ENCODE measurements around the gene DNAJC6.

DNAJC6 gene

DNA sequence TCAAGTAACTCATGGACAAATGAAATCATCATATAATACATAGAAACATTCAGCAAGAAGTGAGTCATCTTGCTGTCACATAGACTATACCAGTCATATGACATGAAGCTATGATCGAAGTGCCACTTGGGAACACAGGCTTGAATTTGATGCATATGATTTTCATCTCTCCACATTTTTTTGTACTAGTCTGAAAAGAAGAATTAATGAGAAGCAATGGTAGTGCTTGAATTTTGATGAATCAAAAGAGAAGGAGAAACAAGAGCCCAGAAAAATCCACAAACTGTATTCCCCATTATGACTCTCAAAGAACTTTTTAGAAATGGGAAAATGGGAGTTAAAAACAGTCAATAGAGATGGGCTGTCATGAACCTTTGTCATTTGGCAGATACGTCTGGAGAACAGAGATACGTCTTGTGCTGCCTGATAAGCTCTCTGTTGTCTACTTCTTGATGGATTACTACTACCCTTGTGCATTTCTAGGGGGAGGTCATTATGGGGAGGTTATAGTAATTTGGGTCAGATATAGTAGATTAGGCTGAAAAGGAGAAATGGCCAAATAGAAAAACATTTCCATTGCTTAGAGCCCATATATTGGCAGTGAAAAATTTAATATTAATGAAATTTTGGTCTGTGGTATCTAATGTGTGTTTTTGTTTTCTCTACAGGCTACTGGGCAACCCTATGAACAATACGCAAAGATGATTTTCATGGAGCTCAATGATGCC, 103.1 kb downstream of the DNAJC6 start:
- Histone ChIP-seq H3K27ac (no peak overlapping the region), H3K9me3 (ENCODE audit: severe bottlenecking) (no peaks in the 10 kb centered on the region), H3K27me3 (ENCODE audit: insufficient read depth, low read depth, severe bottlenecking) (no peaks in the 10 kb centered on the region), H3K36me3 (peaks cover 3% of the 10 kb centered on the region; the same call in 1 of the 2 replicates), H3K4me3 (ENCODE audit: low read depth, low read length) (no peak overlapping the region)
- DNase-seq = no peak
- TF ChIP-seq, protein P1, sequence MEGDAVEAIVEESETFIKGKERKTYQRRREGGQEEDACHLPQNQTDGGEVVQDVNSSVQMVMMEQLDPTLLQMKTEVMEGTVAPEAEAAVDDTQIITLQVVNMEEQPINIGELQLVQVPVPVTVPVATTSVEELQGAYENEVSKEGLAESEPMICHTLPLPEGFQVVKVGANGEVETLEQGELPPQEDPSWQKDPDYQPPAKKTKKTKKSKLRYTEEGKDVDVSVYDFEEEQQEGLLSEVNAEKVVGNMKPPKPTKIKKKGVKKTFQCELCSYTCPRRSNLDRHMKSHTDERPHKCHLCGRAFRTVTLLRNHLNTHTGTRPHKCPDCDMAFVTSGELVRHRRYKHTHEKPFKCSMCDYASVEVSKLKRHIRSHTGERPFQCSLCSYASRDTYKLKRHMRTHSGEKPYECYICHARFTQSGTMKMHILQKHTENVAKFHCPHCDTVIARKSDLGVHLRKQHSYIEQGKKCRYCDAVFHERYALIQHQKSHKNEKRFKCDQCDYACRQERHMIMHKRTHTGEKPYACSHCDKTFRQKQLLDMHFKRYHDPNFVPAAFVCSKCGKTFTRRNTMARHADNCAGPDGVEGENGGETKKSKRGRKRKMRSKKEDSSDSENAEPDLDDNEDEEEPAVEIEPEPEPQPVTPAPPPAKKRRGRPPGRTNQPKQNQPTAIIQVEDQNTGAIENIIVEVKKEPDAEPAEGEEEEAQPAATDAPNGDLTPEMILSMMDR (IDR thresholded peaks at IDR 0.05; ENCODE audit: low read depth, low read length) = no peak

GRCh38 chr1:65412984-65413375, 103.6 kb downstream of the DNAJC6 start:
- H3K27me3 ChIP-seq (ENCODE audit: insufficient read depth, low read depth, severe bottlenecking) = no peaks in the 10 kb centered on the region
- no peak for DNase-seq
- TF ChIP-seq, protein P1 (IDR thresholded peaks at IDR 0.05; ENCODE audit: low read depth, low read length) = no peak
- H3K9me3 ChIP-seq (ENCODE audit: severe bottlenecking) = no peaks in the 10 kb centered on the region
- no peak overlapping the region for H3K27ac ChIP-seq
- no peak overlapping the region for H3K4me3 ChIP-seq (ENCODE audit: low read depth, low read length)
- H3K36me3 ChIP-seq = peaks cover under 1% of the 10 kb centered on the region; the same call in 1 of the 2 replicates

DNA sequence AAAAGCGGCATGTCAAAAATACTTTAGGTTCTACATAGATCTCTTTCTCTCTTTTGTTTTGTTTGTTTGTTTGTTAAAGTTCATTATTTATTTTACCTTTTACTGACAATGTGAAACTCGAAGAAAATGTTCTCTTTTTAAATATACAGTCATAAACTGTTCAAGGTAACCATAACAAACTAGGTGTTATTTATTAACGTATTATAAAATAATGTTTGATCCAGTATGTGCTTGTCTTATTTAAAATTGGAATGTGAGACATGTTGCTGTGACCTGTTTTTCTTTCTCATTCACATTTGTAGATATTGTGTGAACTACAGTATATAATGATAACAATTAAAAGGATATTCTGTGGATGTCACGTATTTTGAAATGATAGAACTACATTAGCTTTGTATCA, 105.2 kb downstream of the DNAJC6 start:
- TF ChIP-seq, protein P1 (IDR thresholded peaks at IDR 0.05; ENCODE audit: low read depth, low read length) = no peak
- DNase-seq = no peak
- Histone ChIP-seq H3K4me3 (ENCODE audit: low read depth, low read length) (no peak overlapping the region), H3K36me3 (no peaks in the 10 kb centered on the region; the same call in 1 of the 2 replicates), H3K27ac (no peak overlapping the region), H3K27me3 (ENCODE audit: insufficient read depth, low read depth, severe bottlenecking) (no peaks in the 10 kb centered on the region), H3K9me3 (ENCODE audit: severe bottlenecking) (no peaks in the 10 kb centered on the region)

DNA sequence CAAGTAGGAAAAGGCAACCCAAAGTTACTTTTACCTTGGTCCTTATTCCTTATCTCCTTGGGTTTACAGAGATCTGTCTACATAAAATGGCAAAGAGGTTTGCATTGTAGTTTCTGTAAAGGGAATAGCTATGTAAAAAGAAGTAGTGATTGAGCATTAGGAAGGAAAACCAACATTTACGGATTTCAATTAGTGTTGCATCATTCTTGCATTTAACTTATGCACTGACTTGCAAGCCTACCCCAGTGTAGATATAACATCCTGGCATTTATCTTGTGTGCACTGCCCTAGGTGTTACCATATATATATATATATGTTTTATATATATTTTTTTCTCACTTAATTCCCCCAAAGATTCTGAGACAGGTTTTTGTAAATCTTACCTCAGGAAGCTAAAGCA, 107.4 kb downstream of the DNAJC6 start:
- Histone ChIP-seq H3K27me3 (ENCODE audit: insufficient read depth, low read depth, severe bottlenecking) (no peaks in the 10 kb centered on the region), H3K9me3 (ENCODE audit: severe bottlenecking) (no peaks in the 10 kb centered on the region), H3K36me3 (no peaks in the 10 kb centered on the region), H3K4me3 (ENCODE audit: low read depth, low read length) (no peak overlapping the region), H3K27ac (no peak overlapping the region)
- TF ChIP-seq, protein P1 (IDR thresholded peaks at IDR 0.05; ENCODE audit: low read depth, low read length) = no peak
- DNase-seq = no peak

- TF ChIP-seq, protein P1 (IDR thresholded peaks at IDR 0.05; ENCODE audit: low read depth, low read length) = no peak
- no peak for DNase-seq
- Histone ChIP-seq H3K36me3 (no peaks in the 10 kb centered on the region), H3K4me3 (ENCODE audit: low read depth, low read length) (no peak overlapping the region), H3K9me3 (ENCODE audit: severe bottlenecking) (no peaks in the 10 kb centered on the region), H3K27ac (no peak overlapping the region), H3K27me3 (ENCODE audit: insufficient read depth, low read depth, severe bottlenecking) (no peaks in the 10 kb centered on the region)
These were observed 108.4 kb downstream of the DNAJC6 start for GRCh38 chr1:65417729-65418128.
